IMR-90 (cell line): ENCODE results near the gene CHDH. TPM values are rescaled to one million over a fixed set of nuclear protein-coding genes. Genes with fewer than 3 reads are reported as not detected.

Source experiments
- ATAC-seq: fragments of 200-7000 bp; cut with Tn5 transposase; 2 replicates; pipeline ENCODE4 v1.9.1; 2020; ENCODE audit warnings: low read depth, mild to moderate bottlenecking, moderate library complexity
- BruUV-seq: library from RNA; stranded (reverse); fragments of 400-500 nt; replicated peaks from 2 replicates; lab custom pipeline; 2021; lab: Mats Ljungman, UMichigan
- CTCF ChIA-PET: fragments of 300-600 bp; formaldehyde crosslinking; extraction: SDS; loops from one replicate; lab custom pipeline; 2021; ENCODE audit warnings: antibody characterized with exemption; lab: Yijun Ruan, JAX
- POLR2A ChIA-PET: fragments of 300-600 bp; sonication (Branson Sonifier 250); formaldehyde crosslinking; loops from one replicate; lab custom pipeline; 2022; ENCODE audit warnings: antibody characterized with exemption; ENCODE audit not compliant: unreplicated experiment; lab: Charles Lee
- DNase-seq: peaks from one replicate; pipeline ENCODE4 v3.0.0; 2013
- H2AFZ ChIP-seq: replicated peaks from 2 replicates; pipeline ENCODE3; 2013; ENCODE audit warnings: low read length, mild to moderate bottlenecking; ENCODE audit not compliant: poor library complexity
- H2AK5ac ChIP-seq: 2 replicates; pipeline ENCODE4 v1.6.1; 2013; ENCODE audit warnings: low read depth, low read length, inconsistent platforms
- H2AK9ac ChIP-seq: replicated peaks from 2 replicates; pipeline ENCODE3; 2013; ENCODE audit warnings: mild to moderate bottlenecking, low read depth, low read length, moderate library complexity; ENCODE audit not compliant: poor library complexity
- H2BK120ac ChIP-seq: 2 replicates; pipeline ENCODE4 v1.6.1; 2013; ENCODE audit warnings: low read depth, low read length, inconsistent platforms
- H2BK15ac ChIP-seq: 3 replicates; pipeline ENCODE4 v1.6.1; 2013; ENCODE audit warnings: low read depth, low read length, inconsistent platforms
- H2BK20ac ChIP-seq: 2 replicates; pipeline ENCODE4 v1.6.1; 2013; ENCODE audit warnings: low read depth, mild to moderate bottlenecking, inconsistent platforms, low read length, moderate library complexity
- H2BK5ac ChIP-seq: 2 replicates; pipeline ENCODE4 v1.6.1; 2013; ENCODE audit warnings: mild to moderate bottlenecking, low read depth, low read length, inconsistent platforms; ENCODE audit not compliant: poor library complexity, severe bottlenecking
- H3K14ac ChIP-seq: replicated peaks from 2 replicates; pipeline ENCODE4 v1.6.1; 2013; ENCODE audit warnings: low read depth, low read length, inconsistent platforms
- H3K18ac ChIP-seq: 2 replicates; pipeline ENCODE4 v1.6.1; 2013; ENCODE audit warnings: low read depth, low read length, control low read depth
- H3K23ac ChIP-seq: 2 replicates; pipeline ENCODE4 v1.6.1; 2013; ENCODE audit warnings: low read depth, low read length, inconsistent platforms
- H3K27ac ChIP-seq: 2 replicates; pipeline ENCODE4 v1.5.1; 2013; ENCODE audit warnings: mild to moderate bottlenecking, control low read depth, low read length; ENCODE audit not compliant: insufficient read depth
- H3K27me3 ChIP-seq: 2 replicates; pipeline ENCODE4 v1.6.1; 2013; ENCODE audit warnings: low read length; ENCODE audit not compliant: control insufficient read depth, insufficient read depth
- H3K36me3 ChIP-seq: 2 replicates; pipeline ENCODE4 v1.6.1; 2013; ENCODE audit warnings: low read length, mixed read lengths; ENCODE audit not compliant: control insufficient read depth, insufficient read depth
- H3K4ac ChIP-seq: 2 replicates; pipeline ENCODE4 v1.6.1; 2013; ENCODE audit warnings: low read depth, low read length, inconsistent platforms
- H3K4me1 ChIP-seq: 2 replicates; pipeline ENCODE4 v1.6.1; 2013; ENCODE audit warnings: low read length, mixed read lengths; ENCODE audit not compliant: control insufficient read depth, insufficient read depth
- H3K4me2 ChIP-seq: 2 replicates; pipeline ENCODE4 v1.6.1; 2013; ENCODE audit warnings: low read depth, mild to moderate bottlenecking, control low read depth, low read length, moderate library complexity
- H3K4me3 ChIP-seq: 2 replicates; pipeline ENCODE4 v1.5.1; 2013; ENCODE audit warnings: low read depth, mild to moderate bottlenecking, control low read depth, low read length, moderate library complexity; ENCODE audit not compliant: insufficient read depth
- H3K56ac ChIP-seq: 2 replicates; pipeline ENCODE4 v1.6.1; 2013; ENCODE audit warnings: low read length, inconsistent platforms; ENCODE audit not compliant: insufficient read depth; ENCODE audit errors: extremely low read depth
- H3K79me1 ChIP-seq, 2 experiments: 2 replicates each; pipeline ENCODE4 v1.6.1; 2013; ENCODE audit warnings: low read length in 2 of 2, inconsistent platforms in 1 of 2, low read depth in 1 of 2
- H3K9ac ChIP-seq: 2 replicates; pipeline ENCODE4 v1.6.1; 2013; ENCODE audit warnings: low read depth, low read length, control low read depth
- H3K9me1 ChIP-seq: 2 replicates; pipeline ENCODE4 v1.6.1; 2013; ENCODE audit warnings: low read length, inconsistent platforms; ENCODE audit not compliant: insufficient read depth
- H3K9me3 ChIP-seq: 2 replicates; pipeline ENCODE4 v1.6.1; 2013; ENCODE audit warnings: low read length; ENCODE audit not compliant: control insufficient read depth, insufficient read depth
- H4K20me1 ChIP-seq: 2 replicates; pipeline ENCODE4 v1.6.1; 2013; ENCODE audit warnings: low read length, inconsistent platforms; ENCODE audit not compliant: insufficient read depth
- H4K5ac ChIP-seq: 2 replicates; pipeline ENCODE4 v1.6.1; 2013; ENCODE audit warnings: mild to moderate bottlenecking, low read depth, low read length, control low read depth
- H4K8ac ChIP-seq, 2 experiments: 2 replicates each; pipeline ENCODE4 v1.6.1; 2013; ENCODE audit warnings: low read depth in 2 of 2, low read length in 2 of 2, control low read depth in 1 of 2, inconsistent platforms in 1 of 2
- H4K91ac ChIP-seq: 2 replicates; pipeline ENCODE4 v1.6.1; 2013; ENCODE audit warnings: low read depth, low read length, inconsistent platforms; ENCODE audit not compliant: insufficient read depth
- BHLHE40 ChIP-seq: fragments of 150-350 bp; IDR thresholded peaks from 2 replicates; pipeline ENCODE4 v1.6.1; 2016; ENCODE audit warnings: mild to moderate bottlenecking, low read depth, low read length
- MAZ ChIP-seq: IDR thresholded peaks from 2 replicates; pipeline ENCODE4 v1.6.1; 2012; ENCODE audit warnings: low read depth, mild to moderate bottlenecking, low read length, improper control_type of control experiment, moderate library complexity, borderline replicate concordance
- WGBS, 2 experiments: methylation state at CpG; one replicate each; pipeline versions ENCODE4 v1.1.5 to v1.1.7; 2013; ENCODE audit warnings: missing lambda C conversion rate in 2 of 2; ENCODE audit not compliant: insufficient read length in 1 of 2; ENCODE audit errors: extremely low coverage in 2 of 2; 5-methylcytosine and 5-hydroxymethylcytosine counted together
- dilution Hi-C: fragments of 300-500 bp; cut with HindIII; formaldehyde crosslinking; loops from one replicate; pipeline ENCODE4 v1.14.3; 2018; ENCODE audit warnings: low sequenced_read_pairs; ENCODE audit not compliant: unreplicated experiment
- in situ Hi-C: fragments of 300-500 bp; cut with MboI; formaldehyde crosslinking; loops from 3 replicates; pipeline ENCODE4 v1.14.3; 2019; ENCODE audit warnings: low sequenced_read_pairs, inconsistent platforms, mixed read lengths
- intact Hi-C: fragments of 100-400 bp; cut with micrococcal nuclease; formaldehyde crosslinking; loops from 2 replicates; pipeline ENCODE4 v1.10.0; 2022
- polyA plus RNA-seq, 3 experiments: library from polyadenylated mRNA; depleted of rRNA; stranded (reverse); fragments of >200 nt; gene quantifications; 2 replicates each; pipeline ENCODE4 v1.2.3, GENCODE V29; 2012; ENCODE audit warnings: low replicate concordance in 1 of 3
- total RNA-seq: library from RNA; depleted of rRNA; stranded (reverse); fragments of >200 nt; gene quantifications from 2 replicates; pipeline ENCODE4 v1.2.3, GENCODE V29; 2012

The CHDH gene
- total and polyA plus RNA-seq, 2 of the 4 experiments (the other 2 are of a cell fraction) = under 0.01 to 0.19 TPM

GRCh38 chr3:53841296-53841695 lies 4.9 kb downstream of the CHDH start:
- H3K4me2 ChIP-seq = no peak overlapping the region
- H4K8ac ChIP-seq = no peak overlapping the region
- no peak overlapping the region for H3K18ac ChIP-seq
- no peak overlapping the region for H4K91ac ChIP-seq
- TF ChIP-seq BHLHE40 = no peak
- no peak for TF ChIP-seq MAZ
- BruUV-seq = no TSS peak
- no peak overlapping the region for H2BK15ac ChIP-seq
- no peak overlapping the region for H3K9ac ChIP-seq
- no peak overlapping the region for H2BK5ac ChIP-seq
- H3K27ac ChIP-seq = no peak overlapping the region
- H2AK5ac ChIP-seq = no peak overlapping the region
- intact Hi-C loops = no loop called here
- no peak overlapping the region for H3K56ac ChIP-seq
- H3K4me3 ChIP-seq = no peak overlapping the region
- 58% methylated on average over 4 of the region's 5 CpGs; no CpG with 5 or more reads in 1 of the 2 experiments for WGBS, 2 experiments
- dilution Hi-C loops = no loop called here
- no peak overlapping the region for H3K23ac ChIP-seq
- POLR2A ChIA-PET = no interaction called here
- in situ Hi-C loops = no loop called here
- H3K36me3 ChIP-seq = no peaks in the 10 kb centered on the region
- no peak overlapping the region for H2AK9ac ChIP-seq
- no peaks in the 10 kb centered on the region for H3K9me1 ChIP-seq
- H3K27me3 ChIP-seq = peaks cover 34% of the 10 kb centered on the region
- H4K20me1 ChIP-seq = no peaks in the 10 kb centered on the region
- no peaks in the 10 kb centered on the region for H3K4me1 ChIP-seq
- H3K4ac ChIP-seq = no peak overlapping the region
- H3K14ac ChIP-seq = no peak overlapping the region
- no peaks in the 10 kb centered on the region for H3K9me3 ChIP-seq
- no peak overlapping the region for H2BK20ac ChIP-seq
- ATAC-seq = no peak
- H2BK120ac ChIP-seq = no peak overlapping the region
- H4K5ac ChIP-seq = no peak overlapping the region
- CTCF ChIA-PET = no interaction called here
- no peak overlapping the region for H2AFZ ChIP-seq
- DNase-seq = no peak
- H3K79me1 ChIP-seq = no peaks in the 10 kb centered on the region
